Measurements from ENCODE around the gene KCTD2.

Gene KCTD2

DNA sequence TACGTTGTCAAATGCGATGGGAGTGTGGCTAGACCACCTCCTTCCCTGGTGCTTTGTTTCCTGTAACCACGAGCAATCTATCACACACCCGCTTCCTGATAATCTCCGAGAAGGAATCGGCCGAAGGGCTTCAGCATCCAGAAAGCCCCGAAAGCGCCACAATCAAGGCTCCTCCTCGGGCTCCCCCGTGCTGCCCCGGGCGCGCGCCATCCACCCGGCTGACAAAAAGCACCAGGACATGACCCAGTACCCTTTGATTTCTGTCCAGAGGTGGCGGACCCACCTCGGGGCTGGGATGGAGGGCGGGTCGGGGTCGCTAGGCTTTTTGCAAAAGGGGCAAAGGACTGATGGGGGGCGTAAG, 62.0 kb downstream of the KCTD2 start:
- Histone ChIP-seq H4K20me1 (ENCODE audit: insufficient read depth, low read length, poor library complexity, severe bottlenecking) (no peaks in the 10 kb centered on the region), H3K79me2 (ENCODE audit: insufficient read depth, low read length) (peaks cover 24% of the 10 kb centered on the region; the same call in 1 of the 2 replicates), H3K4me1 (ENCODE audit: insufficient read depth, low read length, poor library complexity, severe bottlenecking) (peaks cover 29% of the 10 kb centered on the region), H3K27me3 (ENCODE audit: insufficient read depth, low read length, poor library complexity, severe bottlenecking) (no peaks in the 10 kb centered on the region), H2AFZ (ENCODE audit: low read length) (peak overlapping the region; percentile 96), H3K9ac (ENCODE audit: low read depth, low read length, poor library complexity, severe bottlenecking) (peak overlapping the region; percentile 75), H3K4me2 (ENCODE audit: low read depth, low read length, poor library complexity, severe bottlenecking) (peak overlapping the region; percentile 94), H3F3A (ENCODE audit: low read depth) (0 out of 2 replicates have a peak, but pooled peaks cover 4% of the 10 kb centered on the region), H3K36me3 (ENCODE audit: insufficient read depth, low read length) (no peaks in the 10 kb centered on the region), H3K9me2 (replicated peaks; ENCODE audit: low read depth, low read length) (no peaks in the 10 kb centered on the region), H3K9me3 (ENCODE audit: insufficient read depth, low read depth, low read length) (no peaks in the 10 kb centered on the region), H3K4me3 (ENCODE audit: low read length, poor library complexity, severe bottlenecking) (peak overlapping the region; percentile 94)
- TF ChIP-seq EZH2phosphoT487 (IDR thresholded peaks at IDR 0.05; ENCODE audit: borderline replicate concordance) (no peak), CTCF (conservative IDR thresholded peaks at IDR 0.05; ENCODE audit: low read length) (no peak)

DNA sequence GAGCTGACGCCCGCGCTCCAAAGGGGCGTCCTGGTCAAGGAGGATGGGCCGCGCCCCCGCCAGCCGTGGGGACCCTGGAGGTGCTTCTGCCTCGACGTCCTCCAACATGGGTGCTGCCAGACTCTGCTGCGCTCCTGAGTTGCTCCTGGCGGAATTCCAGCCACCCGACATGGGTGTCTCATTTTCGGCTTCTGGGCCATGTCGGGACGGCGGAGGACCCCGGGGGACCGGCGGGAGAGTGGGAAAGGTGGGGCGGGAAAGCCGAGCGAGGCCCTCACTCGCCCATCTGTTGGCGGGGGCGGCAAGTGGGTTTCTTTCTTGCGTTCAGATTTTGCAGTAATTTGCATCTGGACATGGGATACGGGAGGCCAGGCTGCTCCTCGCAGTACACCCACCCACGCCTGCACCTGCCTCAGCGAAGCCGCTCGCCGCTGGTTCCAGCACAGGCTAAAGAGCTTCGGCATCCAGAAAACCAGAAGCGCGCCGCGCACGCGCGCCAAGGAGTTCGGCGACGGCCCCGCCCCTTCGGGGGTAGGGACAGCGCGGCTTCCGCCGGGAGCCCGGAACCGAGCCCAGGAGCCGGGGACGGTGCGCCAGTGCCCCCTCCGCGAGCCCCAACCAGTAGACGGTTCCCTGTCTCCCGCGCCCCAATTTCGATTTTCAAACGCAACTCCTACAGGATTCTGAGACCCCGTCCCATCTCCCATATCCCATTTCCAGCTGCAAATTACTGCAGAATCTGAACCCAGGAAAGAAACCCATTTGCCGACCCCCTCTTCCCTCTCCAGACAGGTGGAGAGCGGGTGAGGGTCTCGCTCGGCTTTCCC, 62.6 kb downstream of the KCTD2 start, which contains the start of gene ARMC7:
TSS of gene ARMC7 (plus strand) at position 563 of the 827 bp plus-strand sequence. CDS start 320 bp downstream, outside the sequence.
- H3K4me1 ChIP-seq (ENCODE audit: insufficient read depth, low read length, poor library complexity, severe bottlenecking) = peaks cover 34% of the 10 kb centered on the region
- TF ChIP-seq CTCF (conservative IDR thresholded peaks at IDR 0.05; ENCODE audit: low read length) (no peak), EZH2phosphoT487 (IDR thresholded peaks at IDR 0.05; ENCODE audit: borderline replicate concordance) (no peak)
- H3K27me3 ChIP-seq (ENCODE audit: insufficient read depth, low read length, poor library complexity, severe bottlenecking) = no peaks in the 10 kb centered on the region

DNA sequence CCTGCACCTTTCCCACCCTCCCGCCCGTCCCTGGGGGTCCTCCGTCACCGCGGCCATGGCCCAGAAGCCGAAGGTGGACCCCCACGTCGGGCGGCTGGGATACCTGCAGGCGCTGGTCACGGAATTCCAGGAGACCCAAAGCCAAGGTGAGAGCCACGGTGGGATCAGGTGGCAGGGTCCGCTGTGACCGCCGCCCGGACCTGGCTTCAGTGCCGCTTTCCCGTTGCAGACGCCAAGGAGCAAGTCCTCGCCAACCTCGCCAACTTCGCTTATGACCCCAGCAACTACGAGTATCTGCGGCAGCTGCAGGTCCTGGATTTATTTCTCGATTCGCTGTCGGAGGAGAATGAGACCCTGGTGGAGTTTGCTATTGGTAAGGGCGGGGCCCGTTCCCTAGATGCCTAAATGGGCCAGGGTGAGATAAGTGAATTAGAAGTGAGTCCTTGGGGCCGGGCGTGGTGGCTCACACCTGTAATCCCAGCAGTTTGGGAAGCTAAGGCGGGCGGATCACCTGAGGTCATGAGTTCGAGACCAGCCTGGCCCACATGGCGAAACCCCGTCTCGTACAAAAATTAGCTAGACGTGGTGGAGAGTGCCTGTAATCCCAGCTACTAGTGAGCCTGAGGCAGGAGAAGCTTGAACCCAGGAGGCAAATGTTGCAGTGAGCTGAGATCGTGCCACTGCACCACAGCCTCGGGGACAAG, 63.4 kb downstream of the KCTD2 start:
- no peaks in the 10 kb centered on the region for H3K36me3 ChIP-seq (ENCODE audit: insufficient read depth, low read length)
- H2AFZ ChIP-seq (ENCODE audit: low read length) = peak overlapping the region; percentile 45; the same call in 1 of the 2 replicates
- peak overlapping the region; percentile 94 for H3K4me3 ChIP-seq (ENCODE audit: low read length, poor library complexity, severe bottlenecking)
- no peaks in the 10 kb centered on the region for H3K9me2 ChIP-seq (replicated peaks; ENCODE audit: low read depth, low read length)
- peak overlapping the region; percentile 94 for H3K4me2 ChIP-seq (ENCODE audit: low read depth, low read length, poor library complexity, severe bottlenecking)
- peaks cover 32% of the 10 kb centered on the region for H3K79me2 ChIP-seq (ENCODE audit: insufficient read depth, low read length)
- 0 out of 2 replicates have a peak, but pooled peaks cover 4% of the 10 kb centered on the region for H3F3A ChIP-seq (ENCODE audit: low read depth)
- H3K4me1 ChIP-seq (ENCODE audit: insufficient read depth, low read length, poor library complexity, severe bottlenecking) = peaks cover 36% of the 10 kb centered on the region
- H3K27me3 ChIP-seq (ENCODE audit: insufficient read depth, low read length, poor library complexity, severe bottlenecking) = no peaks in the 10 kb centered on the region
- no peaks in the 10 kb centered on the region for H3K9me3 ChIP-seq (ENCODE audit: insufficient read depth, low read depth, low read length)
- H4K20me1 ChIP-seq (ENCODE audit: insufficient read depth, low read length, poor library complexity, severe bottlenecking) = no peaks in the 10 kb centered on the region
- TF ChIP-seq EZH2phosphoT487 (IDR thresholded peaks at IDR 0.05; ENCODE audit: borderline replicate concordance) (no peak), CTCF (conservative IDR thresholded peaks at IDR 0.05; ENCODE audit: low read length) (no peak)
- peak overlapping the region; percentile 75 for H3K9ac ChIP-seq (ENCODE audit: low read depth, low read length, poor library complexity, severe bottlenecking)

More for the DNA sequence above, 62.6 kb downstream of the KCTD2 start, which contains the start of gene ARMC7:
- no peaks in the 10 kb centered on the region for H3K9me3 ChIP-seq (ENCODE audit: insufficient read depth, low read depth, low read length)
- H3K4me2 ChIP-seq (ENCODE audit: low read depth, low read length, poor library complexity, severe bottlenecking) = peak within 1 kb of the TSS; percentile 94
- no peaks in the 10 kb centered on the region for H4K20me1 ChIP-seq (ENCODE audit: insufficient read depth, low read length, poor library complexity, severe bottlenecking)
- peak within 1 kb of the TSS; percentile 96 for H2AFZ ChIP-seq (ENCODE audit: low read length)
- 0 out of 2 replicates have a peak, but pooled peaks cover 4% of the 10 kb centered on the region for H3F3A ChIP-seq (ENCODE audit: low read depth)
- peak within 1 kb of the TSS; percentile 94 for H3K4me3 ChIP-seq (ENCODE audit: low read length, poor library complexity, severe bottlenecking)
- H3K9me2 ChIP-seq (replicated peaks; ENCODE audit: low read depth, low read length) = no peaks in the 10 kb centered on the region
- H3K79me2 ChIP-seq (ENCODE audit: insufficient read depth, low read length) = peaks cover 26% of the 10 kb centered on the region
- no peaks in the 10 kb centered on the region for H3K36me3 ChIP-seq (ENCODE audit: insufficient read depth, low read length)
- peak within 1 kb of the TSS; percentile 75 for H3K9ac ChIP-seq (ENCODE audit: low read depth, low read length, poor library complexity, severe bottlenecking)

Measured in Loucy (cell line).